ENCODE measurements around the gene CFLAR.

GRCh38 chr2:201149064-201149820 is 33.3 kb downstream of the CFLAR start:
- no peak for TF ChIP-seq CTCF (IDR thresholded peaks at IDR 0.05; ENCODE audit: low read length)
- TF ChIP-seq EZH2 (optimal IDR thresholded peaks at IDR 0.05; ENCODE audit: low read depth, low read length) = no peak
